Limb (tissue), 2 donors: ENCODE results near the gene AKAP8L.
"Not testable (repeated sequence)": the region's sequence is repeated elsewhere in the genome, so short reads cannot be mapped to it uniquely, and the experiment has no call there.

Source experiments
- DNase-seq, 2 donors: peaks; one replicate each; pipeline ENCODE4 v3.0.0-alpha.2; 2016; ENCODE audit errors: extremely low spot score in 2 of 2

The AKAP8L gene

GRCh38 chr19:15421136-15421695 lies 2.4 kb upstream of the AKAP8L start:
- no peak for DNase-seq

DNA sequence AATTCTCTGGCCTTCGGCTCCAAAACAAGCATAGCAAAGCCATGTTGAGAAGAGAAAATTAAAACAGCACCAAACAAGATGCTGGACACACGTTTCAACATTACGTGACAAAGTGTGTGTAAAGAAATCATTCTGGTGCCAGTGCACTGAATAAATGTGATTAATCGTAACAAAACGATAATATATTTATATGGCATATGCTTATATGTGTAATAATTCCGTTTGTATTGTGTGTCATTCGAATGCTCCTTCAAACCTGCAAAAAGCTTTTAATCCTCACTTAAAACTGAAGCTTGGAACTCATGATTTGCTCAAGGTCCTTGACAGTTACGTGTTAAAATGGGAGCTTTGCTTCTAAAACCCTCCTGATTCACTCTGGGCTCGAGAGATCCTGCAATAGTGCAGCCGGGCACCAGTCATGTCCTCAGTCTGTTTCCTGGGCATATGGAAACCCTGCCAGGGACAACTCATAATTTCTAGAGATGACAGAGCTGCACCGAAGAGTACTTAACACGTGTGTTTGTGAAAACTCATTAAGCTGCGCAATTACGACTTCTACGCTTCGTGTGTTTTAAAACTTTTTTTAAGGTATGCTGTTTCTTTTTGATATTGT lies 731 bp upstream of the AKAP8L start:
- DNase-seq = no peak

- DNase-seq = peak in 1 of 2 donors; percentile 66
Measured at GRCh38 chr19:15418231-15418578, 583 bp downstream of the AKAP8L start.

GRCh38 chr19:15417699-15418098 lies 1.1 kb downstream of the AKAP8L start:
- no peak for DNase-seq

DNA sequence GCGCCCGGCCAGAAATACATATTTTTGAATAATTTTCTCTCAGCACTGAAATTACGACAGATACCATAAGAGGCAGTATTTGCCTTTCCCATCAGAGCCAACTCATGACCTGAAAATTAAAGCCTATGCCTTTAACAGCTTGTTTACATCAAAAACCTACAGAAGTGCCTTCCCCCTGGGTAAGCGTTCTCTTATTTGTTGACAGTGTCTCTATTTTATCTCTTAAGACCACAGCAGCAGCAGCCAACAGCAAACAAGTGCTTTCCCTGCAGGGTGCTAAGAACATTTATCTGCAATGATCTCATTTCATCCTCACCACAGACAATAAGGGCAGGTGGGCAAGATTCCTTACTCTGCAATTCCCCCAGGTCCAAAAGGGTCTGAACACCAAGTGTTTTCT lies 6.0 kb downstream of the AKAP8L start:
- DNase-seq = no peak

- not testable (repeated sequence) for DNase-seq
Measured at GRCh38 chr19:15411351-15411750, 7.4 kb downstream of the AKAP8L start.

DNA sequence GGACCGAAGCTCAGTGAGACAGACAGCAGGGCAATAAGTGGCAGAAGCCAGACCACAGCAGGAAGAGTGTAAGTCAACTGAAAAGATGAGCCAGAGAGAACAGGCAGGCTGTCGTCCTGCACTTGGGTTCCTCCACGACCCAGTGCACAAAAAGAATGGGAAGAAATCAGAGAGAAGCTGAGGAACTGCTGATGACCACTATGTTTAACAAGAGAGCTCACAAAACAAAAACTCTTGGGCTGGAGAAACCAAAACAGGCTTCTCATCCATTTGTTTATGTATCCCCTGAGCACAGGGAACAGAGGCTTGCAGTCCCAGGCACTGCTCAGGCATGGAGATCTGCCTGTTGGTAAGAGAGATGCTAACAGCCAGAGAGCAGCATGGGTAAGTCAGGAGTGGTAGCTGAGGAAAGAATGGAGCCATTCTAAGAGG lies 14.0 kb downstream of the AKAP8L start:
- DNase-seq = no peak

GRCh38 chr19:15404097-15404779 lies 14.6 kb downstream of the AKAP8L start:
- no peak for DNase-seq

GRCh38 chr19:15403151-15403531 lies 15.6 kb downstream of the AKAP8L start:
- no peak for DNase-seq

DNA sequence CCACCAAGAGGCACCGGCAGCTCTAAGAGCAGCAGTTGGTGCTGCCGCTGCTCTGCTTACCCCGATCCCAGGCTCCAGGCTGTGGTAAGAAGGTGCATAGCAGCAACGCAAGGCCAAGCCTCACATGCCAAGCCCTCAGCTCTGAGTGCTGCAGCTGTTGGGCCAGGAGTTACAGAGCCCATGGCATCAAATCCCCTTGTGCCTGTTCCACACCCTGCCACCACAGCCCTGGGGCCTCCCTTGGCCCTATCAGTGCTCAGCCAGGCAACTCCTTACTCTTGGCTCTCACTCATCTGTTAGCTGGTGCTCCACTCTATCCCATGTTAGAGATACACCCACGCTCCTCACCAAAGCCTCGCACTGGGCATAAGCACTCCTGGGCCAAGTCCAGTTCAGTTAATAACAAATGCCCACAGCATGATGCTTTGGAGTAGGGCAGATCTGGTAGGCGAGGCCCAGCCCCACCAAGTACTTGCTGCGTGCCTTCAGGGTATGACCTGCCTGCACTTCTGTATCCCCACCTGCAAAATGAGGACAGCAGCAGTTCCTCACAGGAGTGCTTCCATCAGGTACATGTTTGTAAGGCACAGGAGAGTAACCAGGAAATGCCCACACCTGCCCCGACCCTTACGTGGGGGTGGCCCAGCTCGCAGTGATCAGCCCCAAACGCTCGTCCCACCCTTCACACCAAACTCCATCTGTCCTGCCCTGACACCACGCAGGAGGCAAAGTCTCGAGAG lies 16.2 kb downstream of the AKAP8L start:
- no peak for DNase-seq

- DNase-seq = no peak
Measured at GRCh38 chr19:15401397-15401710, 17.4 kb downstream of the AKAP8L start.

DNA sequence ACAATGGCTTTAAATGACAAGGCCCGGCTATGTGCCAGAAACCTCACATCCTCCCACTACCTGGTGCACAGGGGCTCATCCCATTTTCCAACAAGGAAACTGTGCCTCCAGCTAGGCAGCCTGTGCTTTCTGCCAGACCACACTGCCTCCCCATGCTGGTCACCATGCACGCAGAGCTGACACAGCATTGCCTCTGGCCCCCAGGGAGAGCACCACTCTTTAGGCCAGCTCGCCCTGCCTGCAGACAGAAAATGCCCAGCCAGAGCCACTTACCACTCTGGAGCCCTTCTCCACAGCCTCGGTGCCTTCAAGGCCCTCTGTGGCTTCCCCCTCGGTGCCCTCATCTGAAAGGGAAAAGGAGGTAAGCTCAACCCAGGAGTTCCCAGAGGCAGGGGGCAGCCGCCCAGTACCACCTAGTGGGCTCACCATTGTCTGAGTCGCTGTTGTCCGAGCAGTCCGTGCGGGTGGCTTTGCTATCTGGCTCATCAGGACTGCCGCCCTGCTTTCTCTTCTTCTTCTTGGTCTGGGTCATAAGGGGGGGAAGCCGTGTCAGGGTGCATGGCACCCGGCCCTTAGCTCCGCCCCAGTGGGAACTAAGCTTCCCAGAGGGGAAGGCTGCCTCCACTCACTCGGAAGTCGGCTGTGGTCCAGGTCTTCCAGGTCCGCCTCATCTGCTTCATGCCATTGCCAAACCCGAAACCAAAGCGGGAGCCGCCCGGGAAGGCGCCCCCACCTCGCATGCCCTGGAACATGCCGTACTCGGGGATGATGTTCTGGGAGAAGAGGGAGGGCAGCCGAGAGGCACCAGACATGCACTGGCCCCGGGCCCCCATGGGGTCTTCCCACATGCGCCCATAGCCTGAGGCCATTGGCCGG lies 18.0 kb downstream of the AKAP8L start:
- DNase-seq = no peak

DNA sequence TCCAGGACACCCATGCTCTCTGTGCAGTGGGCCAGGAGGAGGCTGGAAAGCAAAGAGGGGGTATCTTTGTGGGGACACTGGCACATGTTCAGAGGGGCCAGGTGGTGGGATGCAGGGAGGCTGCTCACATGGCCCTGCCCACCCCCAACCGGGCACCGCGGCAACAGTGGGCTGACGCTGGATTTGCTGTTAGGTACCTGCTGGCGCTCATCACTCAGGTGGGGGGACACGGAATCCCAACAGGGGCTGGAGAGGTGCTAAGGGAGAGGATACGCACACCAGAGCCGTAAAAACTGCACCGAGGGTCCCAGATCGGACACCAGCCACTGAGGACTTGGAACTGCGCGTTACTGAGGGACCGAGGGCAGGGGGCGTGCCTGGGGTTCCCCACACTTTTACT lies 19.2 kb downstream of the AKAP8L start:
- no peak for DNase-seq

DNA sequence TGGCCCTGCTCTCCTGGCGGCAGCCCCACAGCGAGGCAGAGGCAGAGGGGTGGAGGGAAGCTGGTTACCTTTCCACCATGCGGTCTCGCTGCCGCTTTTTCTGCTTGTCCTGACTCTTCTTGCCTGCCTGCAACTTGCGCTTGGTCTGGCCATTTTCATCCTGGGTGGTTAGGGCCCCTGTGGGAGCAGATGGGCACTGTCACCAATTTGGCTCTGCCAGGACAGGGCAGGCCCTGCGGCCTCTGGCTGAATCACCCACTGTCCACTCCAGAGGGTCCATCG lies 19.6 kb downstream of the AKAP8L start:
- DNase-seq = no peak

DNA sequence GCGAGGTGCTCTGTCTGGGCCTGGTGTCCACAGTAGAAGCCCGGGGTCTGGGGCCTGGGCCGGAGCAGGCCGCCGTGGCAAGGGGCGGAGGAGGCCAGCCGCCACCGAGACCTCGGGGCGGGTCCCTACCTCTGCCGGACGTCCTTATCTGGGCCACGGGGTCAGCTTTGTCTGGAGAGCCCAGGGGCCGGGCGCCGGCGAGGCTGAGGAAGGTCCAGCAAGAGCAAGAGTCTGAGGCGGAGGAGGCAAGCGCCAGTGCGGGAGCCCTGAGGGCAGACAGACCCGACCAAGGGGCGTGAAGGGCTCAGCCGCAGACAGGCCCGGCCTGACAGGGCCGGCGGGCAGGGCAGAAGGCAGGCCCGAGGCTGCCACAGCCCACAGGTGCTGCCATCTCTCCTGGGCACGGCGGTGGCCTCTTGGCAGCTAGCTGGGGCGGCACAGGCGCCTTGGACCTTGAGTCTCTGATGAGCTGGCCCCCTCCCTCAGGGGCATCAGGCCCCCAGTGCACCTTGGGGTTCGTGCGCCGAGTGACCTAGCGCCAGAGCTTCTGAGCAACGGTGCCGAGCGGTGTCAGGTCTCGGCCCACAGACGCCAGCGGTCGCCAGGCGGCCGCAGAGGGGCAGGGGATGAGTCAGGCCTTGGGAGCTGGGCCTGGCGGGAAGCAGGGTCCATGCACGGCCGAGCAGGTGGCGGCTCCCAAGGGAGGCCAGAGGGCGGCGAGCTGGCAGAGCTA lies 20.1 kb downstream of the AKAP8L start:
- no peak for DNase-seq

- no peak for DNase-seq
Measured at GRCh38 chr19:15397782-15398181, 21.0 kb downstream of the AKAP8L start.

- DNase-seq = no peak
Measured at GRCh38 chr19:15397236-15397635, 21.6 kb downstream of the AKAP8L start.

DNA sequence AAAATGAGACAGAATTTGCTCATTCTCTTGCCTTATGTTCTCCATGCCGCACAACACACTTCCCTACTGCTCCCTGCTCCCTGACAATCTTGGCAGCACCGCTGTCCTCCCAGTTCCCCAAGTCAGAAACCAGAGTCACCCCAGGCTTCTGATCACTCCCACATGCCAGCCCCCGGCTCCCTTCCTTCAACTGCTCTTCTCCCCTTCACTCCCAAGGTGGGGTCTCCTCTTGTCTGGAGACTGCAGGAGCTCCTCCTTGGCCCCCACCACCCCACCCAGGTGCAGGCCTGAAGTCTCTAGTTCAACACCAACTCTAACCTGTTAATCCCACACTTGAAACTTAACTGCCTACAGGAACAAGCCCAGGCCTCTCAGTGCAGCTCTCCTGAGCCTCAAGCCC lies 22.4 kb downstream of the AKAP8L start:
- DNase-seq = no peak

DNA sequence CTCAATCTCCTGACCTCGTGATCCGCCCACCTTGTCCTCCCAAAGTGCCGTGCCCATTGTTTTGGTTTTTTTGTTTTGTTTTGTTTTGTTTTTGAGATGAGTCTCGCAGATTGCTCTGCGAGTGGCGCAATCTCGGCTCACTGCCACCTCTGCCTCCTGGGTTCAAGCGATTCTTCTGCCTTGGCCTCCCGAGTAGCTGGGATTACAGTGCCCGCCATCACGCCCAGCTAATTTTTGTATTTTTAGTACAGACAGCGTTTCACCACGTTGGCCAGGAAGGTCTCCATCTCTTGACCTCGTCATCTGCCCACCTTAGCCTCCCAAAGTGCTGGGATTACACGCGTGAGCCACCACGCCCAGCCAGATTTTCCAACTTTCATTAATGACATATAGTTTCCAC lies 23.5 kb downstream of the AKAP8L start:
- DNase-seq = not testable (repeated sequence)

DNA sequence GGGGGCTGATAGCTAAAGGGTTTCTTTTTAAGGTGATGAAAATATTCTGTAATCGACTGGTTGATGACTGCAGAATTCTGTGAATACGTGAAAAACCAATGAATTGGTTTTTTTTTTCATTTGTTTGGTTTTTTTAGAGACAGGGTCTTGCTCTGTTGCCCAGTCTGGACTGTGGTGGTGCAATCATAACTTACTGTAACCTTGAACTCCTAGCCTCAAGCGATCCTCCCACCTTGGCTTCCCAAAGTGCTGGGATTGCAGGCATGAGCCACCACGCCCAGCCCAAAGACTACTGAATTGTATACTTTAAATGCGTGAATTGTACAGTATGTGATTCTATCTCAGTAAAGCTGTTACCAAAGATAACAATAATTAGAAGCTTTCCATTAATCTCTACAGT lies 24.4 kb downstream of the AKAP8L start:
- DNase-seq = no peak

GRCh38 chr19:15393963-15394362 lies 24.8 kb downstream of the AKAP8L start:
- no peak for DNase-seq
